NK-92 treated with Interleukin-12 subunit alpha and Interleukin-12 subunit beta, amount 100 ng/mL, for 24 hours (cell line): ENCODE measurements around the gene REEP6.
"Not testable (repeated sequence)": the region's sequence is repeated elsewhere in the genome, so short reads cannot be mapped to it uniquely, and the experiment has no call there.

Experiments used
- DNase-seq: peaks from one replicate; lab custom pipeline; 2025; lab: John Stamatoyannopoulos, UW

REEP6 gene

GRCh38 chr19:1507763-1508506 is 17.0 kb downstream of the REEP6 start:
- DNase-seq: no peak

GRCh38 chr19:1508507-1508856 is 17.5 kb downstream of the REEP6 start:
- DNase-seq: no peak

GRCh38 chr19:1509602-1510441 is 18.8 kb downstream of the REEP6 start:
- no peak for DNase-seq

- no peak for DNase-seq
Observed at GRCh38 chr19:1510442-1510806, 19.4 kb downstream of the REEP6 start.

- DNase-seq: no peak
Observed at GRCh38 chr19:1510807-1511206, 19.8 kb downstream of the REEP6 start.

GRCh38 chr19:1511318-1512317 is 20.6 kb downstream of the REEP6 start:
- no peak for DNase-seq

GRCh38 chr19:1512671-1513498 is 21.9 kb downstream of the REEP6 start, which contains the start of gene ADAMTSL5:
ADAMTSL5 (minus strand) TSS chr19:1513019; CDS start chr19:1510943, 2,076 bp downstream.
- DNase-seq: no peak

- DNase-seq: no peak
Observed at GRCh38 chr19:1513499-1514294, 22.7 kb downstream of the REEP6 start.

GRCh38 chr19:1514295-1514661 is 23.3 kb downstream of the REEP6 start:
- no peak for DNase-seq

- no peak for DNase-seq
Observed at GRCh38 chr19:1514986-1515721, 24.2 kb downstream of the REEP6 start.

GRCh38 chr19:1516395-1516753 is 25.4 kb downstream of the REEP6 start:
- DNase-seq: no peak

GRCh38 chr19:1518471-1518870 is 27.5 kb downstream of the REEP6 start:
- DNase-seq: no peak

- DNase-seq: not testable (repeated sequence)
Observed at GRCh38 chr19:1519802-1520201, 28.8 kb downstream of the REEP6 start.

- no peak for DNase-seq
Observed at GRCh38 chr19:1520203-1520780, 29.3 kb downstream of the REEP6 start.

GRCh38 chr19:1521636-1522035 is 30.7 kb downstream of the REEP6 start:
- no peak for DNase-seq

GRCh38 chr19:1522061-1522460 is 31.1 kb downstream of the REEP6 start:
- DNase-seq: no peak

GRCh38 chr19:1522838-1523237 is 31.9 kb downstream of the REEP6 start:
- DNase-seq: no peak

GRCh38 chr19:1523412-1524286 is 32.7 kb downstream of the REEP6 start, which contains the start of gene PLK5:
PLK5 (plus strand) TSS chr19:1524077; CDS start chr19:1526997, 2,920 bp downstream.
- DNase-seq: no peak
